ENCODE results near the gene GPR158.

Gene GPR158

DNA sequence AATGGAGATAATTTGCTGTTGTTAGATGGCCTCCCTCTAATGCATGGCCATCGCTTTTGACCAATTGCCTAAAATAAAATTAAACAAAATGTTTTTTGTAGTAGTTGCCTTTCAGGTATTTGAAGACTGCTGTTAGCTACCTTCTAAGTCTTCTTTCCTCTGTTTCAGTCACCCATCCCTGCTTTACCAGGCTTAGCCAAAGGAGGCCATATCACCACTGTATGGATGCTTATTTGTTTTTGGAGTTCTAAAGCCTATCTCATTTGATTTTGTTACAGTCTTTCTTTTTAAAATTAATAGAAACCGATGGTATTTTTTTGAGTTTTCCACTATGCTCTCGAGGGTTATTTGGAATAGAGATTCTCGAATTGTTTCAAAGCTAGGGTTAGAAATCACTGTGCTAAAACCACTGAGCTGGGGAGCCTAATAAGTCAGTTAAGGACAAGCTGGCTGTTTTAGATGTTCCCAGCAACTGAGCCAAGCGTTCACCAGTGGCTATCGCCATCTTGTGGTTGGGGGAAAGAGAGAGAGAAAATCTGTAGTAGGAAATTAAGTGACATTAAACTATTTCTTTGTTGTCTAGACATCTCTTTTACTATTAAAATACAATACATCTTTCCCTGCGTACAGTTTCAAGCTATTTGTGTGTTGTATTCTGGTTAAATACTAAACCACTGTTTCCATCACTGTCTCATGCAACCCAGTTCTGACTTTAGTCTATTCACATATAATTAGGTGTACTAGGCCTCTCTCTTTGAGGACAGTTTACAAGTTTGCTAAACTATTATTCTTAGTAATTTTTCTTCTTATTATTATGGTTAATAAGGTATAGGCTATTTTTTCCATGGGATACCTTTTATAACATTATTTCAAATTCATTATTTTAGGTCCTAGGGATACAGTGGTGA lies 52.2 kb downstream of the GPR158 start:
- peak; percentile 51 for DNase-seq (ENCODE audit: low read depth)
- TF ChIP-seq, protein P1, sequence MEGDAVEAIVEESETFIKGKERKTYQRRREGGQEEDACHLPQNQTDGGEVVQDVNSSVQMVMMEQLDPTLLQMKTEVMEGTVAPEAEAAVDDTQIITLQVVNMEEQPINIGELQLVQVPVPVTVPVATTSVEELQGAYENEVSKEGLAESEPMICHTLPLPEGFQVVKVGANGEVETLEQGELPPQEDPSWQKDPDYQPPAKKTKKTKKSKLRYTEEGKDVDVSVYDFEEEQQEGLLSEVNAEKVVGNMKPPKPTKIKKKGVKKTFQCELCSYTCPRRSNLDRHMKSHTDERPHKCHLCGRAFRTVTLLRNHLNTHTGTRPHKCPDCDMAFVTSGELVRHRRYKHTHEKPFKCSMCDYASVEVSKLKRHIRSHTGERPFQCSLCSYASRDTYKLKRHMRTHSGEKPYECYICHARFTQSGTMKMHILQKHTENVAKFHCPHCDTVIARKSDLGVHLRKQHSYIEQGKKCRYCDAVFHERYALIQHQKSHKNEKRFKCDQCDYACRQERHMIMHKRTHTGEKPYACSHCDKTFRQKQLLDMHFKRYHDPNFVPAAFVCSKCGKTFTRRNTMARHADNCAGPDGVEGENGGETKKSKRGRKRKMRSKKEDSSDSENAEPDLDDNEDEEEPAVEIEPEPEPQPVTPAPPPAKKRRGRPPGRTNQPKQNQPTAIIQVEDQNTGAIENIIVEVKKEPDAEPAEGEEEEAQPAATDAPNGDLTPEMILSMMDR (conservative IDR thresholded peaks at IDR 0.05; ENCODE audit: control insufficient read depth, insufficient read depth, low read depth, low read length), result peak; percentile 80
- H3K4me3 ChIP-seq (ENCODE audit: control insufficient read depth, low read depth, low read length), result no peak overlapping the region

DNA sequence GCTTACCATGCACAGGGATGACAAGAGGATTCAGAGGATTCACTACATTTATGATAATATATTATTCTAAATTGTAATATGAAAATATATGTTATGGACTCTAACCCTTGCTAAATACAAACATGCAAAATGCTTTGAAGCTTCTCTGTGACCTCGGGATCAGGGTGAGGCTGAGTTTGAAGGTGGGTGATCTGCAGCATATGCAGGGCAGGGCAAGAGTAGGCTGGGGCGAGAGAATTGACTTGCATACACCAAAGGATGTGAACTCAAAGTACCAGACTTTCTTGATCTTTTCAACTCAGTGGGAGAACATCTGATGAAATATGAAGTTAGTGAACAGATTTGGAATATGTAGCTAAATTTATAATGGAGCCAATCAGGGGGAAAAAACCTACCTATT lies 57.0 kb downstream of the GPR158 start:
- TF ChIP-seq, protein P1 (conservative IDR thresholded peaks at IDR 0.05; ENCODE audit: control insufficient read depth, insufficient read depth, low read depth, low read length), result no peak
- DNase-seq (ENCODE audit: low read depth), result no peak
- H3K4me3 ChIP-seq (ENCODE audit: control insufficient read depth, low read depth, low read length), result no peak overlapping the region

DNA sequence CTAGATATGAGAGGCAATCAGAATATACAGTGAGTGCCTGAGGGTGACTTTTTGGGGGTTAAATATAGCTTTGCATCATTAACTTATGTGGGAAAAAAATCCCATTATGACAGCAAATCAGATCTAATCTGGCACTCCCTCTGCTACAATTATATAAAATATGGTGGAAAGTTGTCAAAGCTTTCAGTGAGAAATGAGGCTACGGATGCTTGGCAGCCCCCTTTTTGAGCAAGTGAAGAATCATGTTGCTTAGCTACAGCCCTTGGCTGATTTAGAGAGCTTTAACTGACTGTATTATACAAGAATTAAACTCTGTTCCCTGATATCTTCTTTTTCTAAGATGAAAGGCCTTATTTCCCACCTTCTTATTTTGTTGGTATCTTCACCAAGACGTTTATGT lies 57.4 kb downstream of the GPR158 start:
- TF ChIP-seq, protein P1 (conservative IDR thresholded peaks at IDR 0.05; ENCODE audit: control insufficient read depth, insufficient read depth, low read depth, low read length), result no peak
- no peak overlapping the region for H3K4me3 ChIP-seq (ENCODE audit: control insufficient read depth, low read depth, low read length)
- DNase-seq (ENCODE audit: low read depth), result no peak

DNA sequence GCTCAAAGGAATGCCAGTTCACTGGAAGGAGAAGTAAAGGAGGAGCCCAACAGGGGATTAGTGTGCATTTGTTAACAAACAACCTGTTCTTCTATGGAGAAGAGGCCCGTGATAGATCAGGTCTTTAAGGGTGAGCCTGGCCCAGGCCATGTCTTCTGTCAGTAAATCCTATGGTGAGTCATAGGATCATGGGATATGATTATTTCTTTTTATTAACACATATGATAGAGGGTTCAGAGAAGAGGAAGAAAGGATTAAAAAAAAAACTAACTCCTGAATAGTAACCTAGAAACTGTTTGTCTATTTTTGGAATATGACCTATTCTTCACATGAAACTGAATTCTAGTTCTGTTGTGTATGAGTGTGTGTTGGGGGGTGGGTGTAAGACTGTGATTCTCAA lies 70.4 kb downstream of the GPR158 start:
- H3K4me3 ChIP-seq (ENCODE audit: control insufficient read depth, low read depth, low read length), result no peak overlapping the region
- DNase-seq (ENCODE audit: low read depth), result no peak
- TF ChIP-seq, protein P1 (conservative IDR thresholded peaks at IDR 0.05; ENCODE audit: control insufficient read depth, insufficient read depth, low read depth, low read length), result no peak

DNA sequence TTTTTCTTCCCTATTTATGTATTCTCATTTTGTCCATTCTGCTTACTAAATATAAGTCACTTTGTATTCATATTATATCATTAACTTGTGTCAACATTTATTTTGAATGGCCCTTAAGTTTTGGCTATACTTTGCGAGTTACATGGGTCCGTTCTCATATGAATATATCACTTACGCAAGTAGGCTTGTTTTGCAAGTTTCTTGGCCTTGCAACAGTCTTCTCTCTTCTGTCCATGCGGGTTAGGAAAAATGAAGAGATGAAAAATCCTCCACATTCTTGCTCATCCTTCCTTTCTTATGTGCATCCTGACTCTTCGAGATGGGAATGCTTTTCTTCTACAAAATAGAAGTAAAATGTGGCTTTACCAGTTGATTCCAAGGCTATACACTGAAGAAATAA lies 82.8 kb downstream of the GPR158 start:
- H3K4me3 ChIP-seq (ENCODE audit: control insufficient read depth, low read depth, low read length), result no peak overlapping the region
- TF ChIP-seq, protein P1 (conservative IDR thresholded peaks at IDR 0.05; ENCODE audit: control insufficient read depth, insufficient read depth, low read depth, low read length), result no peak
- no peak for DNase-seq (ENCODE audit: low read depth)

DNA sequence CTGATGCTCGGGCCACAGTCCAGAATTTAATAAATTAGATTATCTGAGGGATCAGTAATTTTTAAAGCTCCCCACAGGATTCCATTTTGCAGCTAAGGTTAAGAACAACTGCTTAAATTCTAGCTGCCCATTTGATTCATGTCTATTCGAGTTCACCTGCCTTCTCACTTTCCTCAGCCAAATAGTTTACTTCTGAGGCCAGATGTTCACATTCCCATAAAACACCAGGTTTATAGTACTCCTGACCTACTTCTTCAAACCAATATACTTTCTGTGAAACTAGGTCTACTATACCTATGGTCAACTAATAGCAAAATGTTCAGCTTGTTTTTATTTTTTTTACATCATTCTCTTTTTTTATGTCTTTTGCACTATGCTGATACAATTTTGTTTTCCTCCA lies 86.3 kb downstream of the GPR158 start:
- no peak overlapping the region for H3K4me3 ChIP-seq (ENCODE audit: control insufficient read depth, low read depth, low read length)
- TF ChIP-seq, protein P1 (conservative IDR thresholded peaks at IDR 0.05; ENCODE audit: control insufficient read depth, insufficient read depth, low read depth, low read length), result no peak
- no peak for DNase-seq (ENCODE audit: low read depth)

All from fibroblast of mammary gland (primary cell).